ENCODE results near the gene YDJC.
"Not testable (repeated sequence)": the region's sequence is repeated elsewhere in the genome, so short reads cannot be mapped to it uniquely, and the experiment has no call there.

The YDJC gene

GRCh38 chr22:21651521-21652009 is 21.7 kb upstream of the YDJC start:
- no peak for DNase-seq

- peak; percentile 48 for DNase-seq
These were observed 21.1 kb upstream of the YDJC start for GRCh38 chr22:21650823-21651520.

- no peak for DNase-seq
These were observed 20.5 kb upstream of the YDJC start for GRCh38 chr22:21650280-21650679.

GRCh38 chr22:21646608-21647590 is 17.1 kb upstream of the YDJC start:
- peak; percentile 94 for DNase-seq

GRCh38 chr22:21645513-21645912 is 15.7 kb upstream of the YDJC start:
- not testable (repeated sequence) for DNase-seq

- no peak for DNase-seq
These were observed 13.9 kb upstream of the YDJC start for GRCh38 chr22:21643533-21644357.

GRCh38 chr22:21642584-21643448 is 13.0 kb upstream of the YDJC start:
- peak; percentile 57 for DNase-seq

- peak; percentile 97 for DNase-seq
These were observed 12.2 kb upstream of the YDJC start, which contains the start of gene SDF2L1 for GRCh38 chr22:21641789-21642583. Gene SDF2L1 (plus strand): TSS chr22:21642302. CDS start chr22:21642337, 35 bp downstream.

- no peak for DNase-seq
These were observed 11.6 kb upstream of the YDJC start for GRCh38 chr22:21641417-21641788.

- no peak for DNase-seq
These were observed 11.0 kb upstream of the YDJC start for GRCh38 chr22:21640810-21641209.

- DNase-seq = no peak
These were observed 9.5 kb upstream of the YDJC start for GRCh38 chr22:21639359-21639758.

- DNase-seq = not testable (repeated sequence)
These were observed 7.6 kb upstream of the YDJC start for GRCh38 chr22:21637450-21637849.

- DNase-seq = no peak
These were observed 6.9 kb upstream of the YDJC start for GRCh38 chr22:21636629-21637218.

- DNase-seq = no peak
These were observed 6.1 kb upstream of the YDJC start for GRCh38 chr22:21635771-21636510.

GRCh38 chr22:21634844-21635243 is 5.0 kb upstream of the YDJC start:
- no peak for DNase-seq

- no peak for DNase-seq
These were observed 4.3 kb upstream of the YDJC start for GRCh38 chr22:21634081-21634480.

- DNase-seq = no peak
These were observed 3.7 kb upstream of the YDJC start for GRCh38 chr22:21633481-21633880.

- DNase-seq = no peak
These were observed 3.1 kb upstream of the YDJC start for GRCh38 chr22:21632931-21633330.

- no peak for DNase-seq
These were observed 2.5 kb upstream of the YDJC start, which contains the start of gene CCDC116 for GRCh38 chr22:21632237-21632895. Gene CCDC116 (plus strand): TSS chr22:21632760. CDS start chr22:21633182, 422 bp downstream.

All from NCI-H1694 (cell line).